SK-N-SH treated with all-trans-retinoic acid at 6 μM for 48 hours (cell line): ENCODE data around the gene MRGPRF.

Experiments
- ATAC-seq: fragments of 200-7000 bp; cut with Tn5 transposase; 3 replicates; pipeline ENCODE4 v1.9.1; 2020; ENCODE audit warnings: mild to moderate bottlenecking, moderate library complexity
- ARNTL ChIP-seq: fragments of 450-650 bp; formaldehyde crosslinking; IDR thresholded peaks from 2 replicates; pipeline ENCODE4 v1.5.0; 2020; ENCODE audit warnings: low read depth, mild to moderate bottlenecking, moderate library complexity, borderline replicate concordance
- BACH2 ChIP-seq: fragments of 250-450 bp; sonication (Bioruptor Pico); IDR thresholded peaks from 2 replicates; pipeline ENCODE4 v1.9.0; 2021; ENCODE audit warnings: mild to moderate bottlenecking, borderline replicate concordance
- CREB5 ChIP-seq: fragments of 250-450 bp; sonication (Bioruptor Pico); IDR thresholded peaks from 2 replicates; pipeline ENCODE4 v1.5.1; 2020; ENCODE audit warnings: low read depth, mild to moderate bottlenecking, moderate library complexity
- CSDC2 ChIP-seq: fragments of 250-450 bp; sonication (Bioruptor Pico); IDR thresholded peaks from 2 replicates; pipeline ENCODE4 v1.5.0; 2020; ENCODE audit warnings: mild to moderate bottlenecking, moderate library complexity
- CSRNP3 ChIP-seq: fragments of 250-450 bp; sonication (Bioruptor Pico); IDR thresholded peaks from 2 replicates; pipeline ENCODE4 v1.5.1; 2021; ENCODE audit warnings: mild to moderate bottlenecking, moderate library complexity
- ESRRG ChIP-seq: fragments of 250-450 bp; sonication (Bioruptor Pico); IDR thresholded peaks from 2 replicates; pipeline ENCODE4 v1.6.1; 2021; ENCODE audit warnings: mild to moderate bottlenecking
- ISL1 ChIP-seq: fragments of 250-450 bp; sonication (Bioruptor Pico); IDR thresholded peaks from 2 replicates; pipeline ENCODE4 v2.1.2; 2022; ENCODE audit warnings: mild to moderate bottlenecking, moderate library complexity
- OSR1 ChIP-seq: fragments of 250-450 bp; sonication (Bioruptor Pico); IDR thresholded peaks from 2 replicates; pipeline ENCODE4 v1.8.0; 2022; ENCODE audit warnings: moderate library complexity, mild to moderate bottlenecking, inconsistent platforms
- PATZ1 ChIP-seq: fragments of 250-450 bp; sonication (Bioruptor Pico); IDR thresholded peaks from 2 replicates; pipeline ENCODE4 v1.8.0; 2020; ENCODE audit warnings: mild to moderate bottlenecking, moderate library complexity, borderline replicate concordance
- PPARA ChIP-seq: fragments of 250-450 bp; sonication (Bioruptor Pico); IDR thresholded peaks from 2 replicates; pipeline ENCODE4 v1.5.0; 2020; ENCODE audit warnings: mild to moderate bottlenecking, borderline replicate concordance
- RARB ChIP-seq: fragments of 250-450 bp; sonication (Bioruptor Pico); IDR thresholded peaks from 2 replicates; pipeline ENCODE4 v1.8.0; 2021; ENCODE audit warnings: mild to moderate bottlenecking, moderate library complexity
- SNAI2 ChIP-seq: fragments of 250-450 bp; sonication (Bioruptor Pico); IDR thresholded peaks from 2 replicates; pipeline ENCODE4 v1.5.0; 2020; ENCODE audit warnings: mild to moderate bottlenecking, moderate library complexity
- TCF4 ChIP-seq: fragments of 250-450 bp; sonication (Bioruptor Pico); IDR thresholded peaks from 2 replicates; pipeline ENCODE4 v1.8.0; 2021; ENCODE audit warnings: mild to moderate bottlenecking, moderate library complexity, borderline replicate concordance
- TOX ChIP-seq: fragments of 250-450 bp; sonication (Bioruptor Pico); IDR thresholded peaks from 2 replicates; pipeline ENCODE4 v1.8.0; 2021; ENCODE audit warnings: mild to moderate bottlenecking, moderate library complexity, borderline replicate concordance
- TSHZ2 ChIP-seq: fragments of 250-450 bp; sonication (Bioruptor Pico); IDR thresholded peaks from 2 replicates; pipeline ENCODE4 v1.5.0; 2020; ENCODE audit warnings: mild to moderate bottlenecking, moderate library complexity
- ZC3H10 ChIP-seq: fragments of 250-450 bp; sonication (Bioruptor Pico); IDR thresholded peaks from 2 replicates; pipeline ENCODE4 v1.5.1; 2021; ENCODE audit warnings: mild to moderate bottlenecking, moderate library complexity
- ZFP3 ChIP-seq: fragments of 250-450 bp; sonication (Bioruptor Pico); IDR thresholded peaks from 2 replicates; pipeline ENCODE4 v1.5.0; 2020; ENCODE audit warnings: mild to moderate bottlenecking, moderate library complexity
- ZFP30 ChIP-seq: fragments of 450-650 bp; formaldehyde crosslinking; IDR thresholded peaks from 2 replicates; pipeline ENCODE4 v1.5.0; 2022; ENCODE audit warnings: mild to moderate bottlenecking, moderate library complexity
- ZNF565 ChIP-seq: fragments of 450-650 bp; formaldehyde crosslinking; conservative IDR thresholded peaks from 2 replicates; pipeline ENCODE4 v1.5.0; 2020; ENCODE audit warnings: low read depth, mild to moderate bottlenecking, moderate library complexity
- ZNF70 ChIP-seq: fragments of 450-650 bp; formaldehyde crosslinking; IDR thresholded peaks from 2 replicates; pipeline ENCODE4 v1.5.0; 2020; ENCODE audit warnings: mild to moderate bottlenecking, moderate library complexity
- ZNF8 ChIP-seq: fragments of 450-650 bp; formaldehyde crosslinking; IDR thresholded peaks from 2 replicates; pipeline ENCODE4 v1.5.0; 2020; ENCODE audit warnings: mild to moderate bottlenecking, moderate library complexity

MRGPRF gene

GRCh38 chr11:69035150-69035945, 22.3 kb upstream of the MRGPRF start (continued):
- TF ChIP-seq ZNF8 (CRISPR knock-in tag) (no peak), RARB (CRISPR knock-in tag) (no peak), ZNF565 (CRISPR knock-in tag) (no peak), ZFP30 (CRISPR knock-in tag) (no peak), ZC3H10 (no peak), ZFP3 (CRISPR knock-in tag) (no peak), SNAI2 (CRISPR knock-in tag) (no peak), CREB5 (no peak)

GRCh38 chr11:69034123-69034867, 21.2 kb upstream of the MRGPRF start:
- TF ChIP-seq ZNF70 (CRISPR knock-in tag) (no peak), RARB (CRISPR knock-in tag) (no peak), TOX (CRISPR knock-in tag) (no peak), ISL1 (no peak), CSDC2 (CRISPR knock-in tag) (no peak), ZC3H10 (no peak), BACH2 (CRISPR knock-in tag) (no peak), CREB5 (no peak)
- no peak for ATAC-seq

- ATAC-seq = no peak
- TF ChIP-seq TCF4 = no peak
- no peak for TF ChIP-seq ZNF8 (CRISPR knock-in tag)
- no peak for TF ChIP-seq ISL1
- no peak for TF ChIP-seq ARNTL
- TF ChIP-seq SNAI2 (CRISPR knock-in tag) = no peak
- TF ChIP-seq ZC3H10 = no peak
Observed at GRCh38 chr11:69033431-69033830, 20.4 kb upstream of the MRGPRF start.

- ATAC-seq = no peak
- TF ChIP-seq PATZ1 (CRISPR knock-in tag) (no peak), ZFP3 (CRISPR knock-in tag) (peak; percentile 84)
Observed at GRCh38 chr11:69032833-69033232, 19.8 kb upstream of the MRGPRF start.

- TF ChIP-seq ZFP30 (CRISPR knock-in tag) (no peak), ISL1 (no peak), CSRNP3 (CRISPR knock-in tag) (no peak)
- no peak for ATAC-seq
Observed at GRCh38 chr11:69030301-69030700, 17.3 kb upstream of the MRGPRF start.

GRCh38 chr11:69027704-69028372, 14.8 kb upstream of the MRGPRF start:
- ATAC-seq = no peak
- TF ChIP-seq OSR1 (CRISPR knock-in tag) (no peak), ISL1 (no peak), ZNF565 (CRISPR knock-in tag) (no peak), ZFP3 (CRISPR knock-in tag) (no peak), PPARA (CRISPR knock-in tag) (no peak), ESRRG (no peak), SNAI2 (CRISPR knock-in tag) (no peak), ZC3H10 (no peak), CSRNP3 (CRISPR knock-in tag) (no peak), RARB (CRISPR knock-in tag) (no peak), TSHZ2 (CRISPR knock-in tag) (no peak)
